Panc1 (cell line): ENCODE measurements around the gene CDK6. TPM values are rescaled to one million over a fixed set of nuclear protein-coding genes. Genes with fewer than 3 reads are reported as not detected.

ENCODE experiments used
- ATAC-seq: fragments of 200-7000 bp; cut with Tn5 transposase; 2 replicates; pipeline ENCODE4 v1.9.1; 2020; ENCODE audit warnings: mild to moderate bottlenecking, moderate library complexity
- BruUV-seq: library from RNA; stranded (reverse); fragments of 400-500 nt; replicated peaks from 2 replicates; lab custom pipeline; 2021; lab: Mats Ljungman, UMichigan
- CTCF ChIA-PET: fragments of 300-600 bp; sonication (Branson Sonifier 250); formaldehyde crosslinking; loops from one replicate; lab custom pipeline; 2022; ENCODE audit warnings: antibody characterized with exemption; lab: Charles Lee
- POLR2A ChIA-PET: fragments of 300-600 bp; sonication (Branson Sonifier 250); formaldehyde crosslinking; loops from one replicate; lab custom pipeline; 2022; ENCODE audit warnings: antibody characterized with exemption; lab: Charles Lee
- DNase-seq: peaks from one replicate; pipeline ENCODE4 v3.0.0-alpha.2; 2010; ENCODE audit warnings: low read depth, low spot score
- H3K27ac ChIP-seq: 2 replicates; pipeline ENCODE4 v1.5.1; 2011; ENCODE audit warnings: mild to moderate bottlenecking, low read length, inconsistent platforms
- H3K27me3 ChIP-seq: fragments of 200-500 bp; sonication (Bioruptor generic); 2 replicates; pipeline ENCODE4 v1.6.0; 2014; ENCODE audit warnings: low read length, inconsistent platforms; ENCODE audit not compliant: control insufficient read depth, insufficient read depth
- H3K36me3 ChIP-seq: fragments of 200-500 bp; sonication (Bioruptor generic); 2 replicates; pipeline ENCODE4 v1.5.1; 2014; ENCODE audit warnings: inconsistent platforms, mild to moderate bottlenecking, low read length, moderate library complexity; ENCODE audit not compliant: control insufficient read depth, insufficient read depth
- H3K4me1 ChIP-seq: 2 replicates; pipeline ENCODE4 v1.5.1; 2011; ENCODE audit warnings: inconsistent platforms, mild to moderate bottlenecking, low read length, moderate library complexity; ENCODE audit not compliant: control insufficient read depth, insufficient read depth
- H3K4me3 ChIP-seq, 2 experiments: 2 replicates each; pipeline ENCODE4 v1.5.1; 2011 to 2012; ENCODE audit warnings: low read depth in 2 of 2, low read length in 2 of 2, mild to moderate bottlenecking in 2 of 2, inconsistent platforms in 1 of 2, moderate library complexity in 1 of 2
- H3K9me3 ChIP-seq: fragments of 200-500 bp; sonication (Bioruptor generic); 2 replicates; pipeline ENCODE4 v1.5.1; 2014; ENCODE audit warnings: low read depth, mild to moderate bottlenecking, inconsistent platforms, low read length, moderate library complexity; ENCODE audit not compliant: control insufficient read depth, insufficient read depth
- CTCF ChIP-seq: fragments of 450-650 bp; IDR thresholded peaks from 2 replicates; pipeline ENCODE4 v1.5.1; 2017; ENCODE audit warnings: mild to moderate bottlenecking
- POLR2AphosphoS5 ChIP-seq: IDR thresholded peaks from 2 replicates; pipeline ENCODE4 v1.6.1; 2012; ENCODE audit warnings: mild to moderate bottlenecking, low read depth, low read length, moderate library complexity
- REST ChIP-seq, 2 experiments: IDR thresholded peaks; 2 replicates each; pipeline ENCODE4 v1.6.1; 2011 to 2012; ENCODE audit warnings: low read depth in 2 of 2, control low read depth in 1 of 2, low read length in 1 of 2, mild to moderate bottlenecking in 1 of 2, moderate library complexity in 1 of 2; ENCODE audit not compliant: insufficient read depth in 1 of 2
- SIN3A ChIP-seq: IDR thresholded peaks from 2 replicates; pipeline ENCODE4 v1.6.1; 2012; ENCODE audit warnings: low read depth, mild to moderate bottlenecking, low read length, moderate library complexity, borderline replicate concordance; ENCODE audit not compliant: insufficient read depth
- TCF7L2 ChIP-seq: IDR thresholded peaks from 2 replicates; pipeline ENCODE4 v1.6.1; 2011; ENCODE audit warnings: mild to moderate bottlenecking, low read depth, low read length, inconsistent platforms
- in situ Hi-C: cut with HindIII; loops from 2 replicates; pipeline ENCODE4 v1.10.0; 2016; ENCODE audit warnings: low sequenced_read_pairs, low pct_unique_long_range_greater_than_20kb
- intact Hi-C: fragments of 100-400 bp; cut with micrococcal nuclease; formaldehyde crosslinking; loops from one replicate; pipeline ENCODE4 v1.10.0; 2022; ENCODE audit not compliant: unreplicated experiment
- total RNA-seq: library from RNA; stranded (reverse); gene quantifications from one replicate; pipeline ENCODE4 v1.2.1, GENCODE V29; 2021; ENCODE audit not compliant: unreplicated experiment

The CDK6 gene
- total RNA-seq, 1 experiment from 2014 or later = 57.4 TPM

- Histone ChIP-seq H3K9me3 (no peaks in the 10 kb centered on the region), H3K4me1 (no peaks in the 10 kb centered on the region), H3K27me3 (no peaks in the 10 kb centered on the region), H3K27ac (no peak overlapping the region), H3K36me3 (no peaks in the 10 kb centered on the region), H3K4me3 (no peak overlapping the region)
- TF ChIP-seq SIN3A (no peak), POLR2AphosphoS5 (no peak), REST (IDR thresholded peaks at IDR 0.05; ENCODE audit: insufficient read depth in 1 of 2, low read depth in 2 of 2, low read length in 1 of 2) (no peak), CTCF (no peak), TCF7L2 (no peak)
- ChIA-PET POLR2A (no interaction called here), CTCF (no interaction called here)
- intact Hi-C loops (no loop called here), in situ Hi-C loops (no loop called here)
- BruUV-seq = no TSS peak
- ATAC-seq (no peak; the same call in 1 of the 2 replicates), DNase-seq (no peak)
Observed at GRCh38 chr7:92732316-92733036, 103.9 kb downstream of the CDK6 start.

GRCh38 chr7:92731335-92732063, 104.9 kb downstream of the CDK6 start:
- intact Hi-C loops = no loop called here
- Histone ChIP-seq H3K4me3 (no peak overlapping the region), H3K36me3 (no peaks in the 10 kb centered on the region), H3K9me3 (no peaks in the 10 kb centered on the region), H3K27me3 (no peaks in the 10 kb centered on the region), H3K27ac (no peak overlapping the region), H3K4me1 (no peaks in the 10 kb centered on the region)
- no TSS peak for BruUV-seq
- POLR2A ChIA-PET = no interaction called here
- CTCF ChIA-PET = no interaction called here
- TF ChIP-seq POLR2AphosphoS5 = no peak
- TF ChIP-seq CTCF = no peak
- TF ChIP-seq SIN3A = no peak
- no peak for TF ChIP-seq TCF7L2
- TF ChIP-seq REST (IDR thresholded peaks at IDR 0.05; ENCODE audit: insufficient read depth in 1 of 2, low read depth in 2 of 2, low read length in 1 of 2) = no peak
- in situ Hi-C loops = no loop called here
- DNase-seq (no peak), ATAC-seq (no peak)
